Subcutaneous adipose tissue (tissue), 4 donors: ENCODE data around the gene ALDH3A2. TPM values are rescaled to one million over a fixed set of nuclear protein-coding genes. Genes with fewer than 3 reads are reported as not detected.

ENCODE experiments used
- CTCF ChIP-seq: fragments of 450-650 bp; IDR thresholded peaks from one replicate; pipeline ENCODE4 v1.5.1; 2016; ENCODE audit warnings: low read depth, mild to moderate bottlenecking, control low read depth, antibody characterized with exemption, moderate library complexity
- total RNA-seq, 4 donors: library from RNA; depleted of rRNA; stranded (reverse); fragments of >200 nt; gene quantifications; one replicate each; pipeline ENCODE4 v1.1.0, GENCODE V29; 2016

Gene ALDH3A2
- total RNA-seq: 100 to 1,000 TPM; 117 to 177 (median 133) TPM

- no peak for TF ChIP-seq CTCF
These were observed at the start of gene ALDH3A2 for GRCh38 chr17:19648475-19649273. ALDH3A2 (plus strand) TSS chr17:19648751; CDS start chr17:19648972, 221 bp downstream.

GRCh38 chr17:19610311-19610710 is 38.2 kb upstream of the ALDH3A2 start:
- TF ChIP-seq CTCF: no peak

- no peak for TF ChIP-seq CTCF
These were observed 37.7 kb upstream of the ALDH3A2 start for GRCh38 chr17:19610879-19611278.

- no peak for TF ChIP-seq CTCF
These were observed 34.6 kb upstream of the ALDH3A2 start for GRCh38 chr17:19613979-19614378.

GRCh38 chr17:19614900-19615299 is 33.7 kb upstream of the ALDH3A2 start:
- TF ChIP-seq CTCF: no peak

- no peak for TF ChIP-seq CTCF
These were observed 30.5 kb upstream of the ALDH3A2 start for GRCh38 chr17:19618015-19618414.

- no peak for TF ChIP-seq CTCF
These were observed 28.7 kb upstream of the ALDH3A2 start for GRCh38 chr17:19619705-19620325.
